Liver (tissue), 9 donors: ENCODE results near the gene KDELR3. TPM values are rescaled to one million over a fixed set of nuclear protein-coding genes. Genes with fewer than 3 reads are reported as not detected.

Experiments
- DNase-seq: peaks from one replicate; pipeline ENCODE4 v3.0.0-alpha.2; 2017; ENCODE audit warnings: low spot score
- H3K27ac ChIP-seq, 2 donors: one replicate each; pipeline ENCODE4 v1.7.0; 2013; ENCODE audit warnings: inconsistent platforms in 2 of 2, low read length in 2 of 2, control low read depth in 1 of 2, low read depth in 1 of 2, mild to moderate bottlenecking in 1 of 2
- H3K27me3 ChIP-seq, 4 donors: one replicate each; pipeline versions ENCODE4 v1.6.1 to v1.7.0; 2013; ENCODE audit warnings: low read length in 3 of 4, inconsistent platforms in 1 of 4, mild to moderate bottlenecking in 1 of 4, moderate library complexity in 1 of 4; ENCODE audit not compliant: control insufficient read depth in 4 of 4, insufficient read depth in 4 of 4
- H3K36me3 ChIP-seq, 4 donors: one replicate each; pipeline versions ENCODE4 v1.6.1 to v1.7.0; 2013; ENCODE audit warnings: low read length in 3 of 4, mild to moderate bottlenecking in 3 of 4, low read depth in 1 of 4, moderate library complexity in 1 of 4; ENCODE audit not compliant: control insufficient read depth in 4 of 4, insufficient read depth in 3 of 4
- H3K4me1 ChIP-seq, 4 donors: one replicate each; pipeline versions ENCODE4 v1.6.1 to v1.7.0; 2013; ENCODE audit warnings: low read length in 3 of 4, mild to moderate bottlenecking in 3 of 4, moderate library complexity in 1 of 4; ENCODE audit not compliant: control insufficient read depth in 4 of 4, insufficient read depth in 4 of 4
- H3K4me3 ChIP-seq, 3 donors: one replicate each; pipeline versions ENCODE4 v1.6.1 to v1.7.0; 2013; ENCODE audit warnings: low read length in 3 of 3, control low read depth in 1 of 3, low read depth in 1 of 3, mild to moderate bottlenecking in 1 of 3
- H3K9ac ChIP-seq, 2 donors: one replicate each; pipeline ENCODE4 v1.7.0; 2013; ENCODE audit warnings: low read length in 2 of 2, mild to moderate bottlenecking in 2 of 2, moderate library complexity in 2 of 2, control low read depth in 1 of 2, low read depth in 1 of 2
- H3K9me3 ChIP-seq, 4 donors: one replicate each; pipeline versions ENCODE4 v1.6.1 to v1.7.0; 2013; ENCODE audit warnings: low read length in 3 of 4; ENCODE audit not compliant: control insufficient read depth in 4 of 4
- FOXA1 ChIP-seq: IDR thresholded peaks from 2 replicates; pipeline ENCODE4 v1.6.1; 2016; ENCODE audit warnings: antibody characterized with exemption
- FOXA2 ChIP-seq: IDR thresholded peaks from 2 replicates; pipeline ENCODE4 v1.6.1; 2016; ENCODE audit warnings: antibody characterized with exemption
- GABPA ChIP-seq, 2 donors: IDR thresholded peaks in 1 of 2; conservative IDR thresholded peaks in 1 of 2; 2 replicates each; pipeline ENCODE4 v1.6.1; 2016; ENCODE audit warnings: antibody characterized with exemption in 2 of 2, mild to moderate bottlenecking in 1 of 2, moderate library complexity in 1 of 2
- JUND ChIP-seq, 2 donors: IDR thresholded peaks; 2 replicates each; pipeline ENCODE4 v1.6.1; 2016; ENCODE audit warnings: antibody characterized with exemption in 2 of 2
- NR2F2 ChIP-seq: IDR thresholded peaks from 2 replicates; pipeline ENCODE4 v1.6.1; 2016; ENCODE audit warnings: antibody characterized with exemption
- SP1 ChIP-seq: IDR thresholded peaks from 2 replicates; pipeline ENCODE4 v1.6.1; 2018; ENCODE audit warnings: antibody characterized with exemption, mild to moderate bottlenecking
- TAF1 ChIP-seq: conservative IDR thresholded peaks from 2 replicates; pipeline ENCODE4 v1.6.1; 2016; ENCODE audit warnings: antibody characterized with exemption, mild to moderate bottlenecking
- YY1 ChIP-seq: IDR thresholded peaks from 2 replicates; pipeline ENCODE4 v1.6.1; 2016; ENCODE audit warnings: antibody characterized with exemption, mild to moderate bottlenecking
- WGBS: extraction: QIAGEN DNeasy Blood & Tissue Kit; methylation state at CpG from one replicate; pipeline ENCODE4 v1.1.7; 2013; 5-methylcytosine and 5-hydroxymethylcytosine counted together
- polyA plus RNA-seq, 2 donors: library from polyadenylated mRNA; stranded (reverse) in 1 of 2; unstranded in 1 of 2; fragments of 200-250 nt in 1 of 2; fragments of >200 nt in 1 of 2; fragmentation: Nextera tagmentation in 1 of 2; extraction: Ambion mirVana in 1 of 2; gene quantifications; one replicate each; pipeline versions ENCODE4 v1.2.1 to v1.2.3, GENCODE V29; 2013 to 2015
- total RNA-seq, 2 donors: library from RNA; depleted of rRNA; stranded (reverse); fragments of >200 nt; gene quantifications; one replicate each; pipeline ENCODE4 v1.2.3, GENCODE V29; 2014
- TF ChIP-seq, protein P1 (sequence below): IDR thresholded peaks from 2 replicates; pipeline ENCODE4 v1.6.1; 2016; ENCODE audit warnings: antibody characterized with exemption
- TF ChIP-seq, protein P2 (sequence below): IDR thresholded peaks from 2 replicates; pipeline ENCODE4 v1.6.1; 2016; ENCODE audit warnings: antibody characterized with exemption, mild to moderate bottlenecking
- TF ChIP-seq, protein P3 (sequence below): IDR thresholded peaks from 2 replicates; pipeline ENCODE4 v1.6.1; 2016; ENCODE audit warnings: antibody characterized with exemption
- TF ChIP-seq, protein P4 (sequence below): IDR thresholded peaks from 2 replicates; pipeline ENCODE4 v1.6.1; 2016; ENCODE audit warnings: antibody characterized with exemption
- donor health status: healthy.
- donor health status: healthy.
- donor health status: healthy.
- donor health status: healthy.
- donor health status: healthy.

The KDELR3 gene
- total and polyA plus RNA-seq, 4 donors = 3.5 to 12.8 (median 9.5) TPM

DNA sequence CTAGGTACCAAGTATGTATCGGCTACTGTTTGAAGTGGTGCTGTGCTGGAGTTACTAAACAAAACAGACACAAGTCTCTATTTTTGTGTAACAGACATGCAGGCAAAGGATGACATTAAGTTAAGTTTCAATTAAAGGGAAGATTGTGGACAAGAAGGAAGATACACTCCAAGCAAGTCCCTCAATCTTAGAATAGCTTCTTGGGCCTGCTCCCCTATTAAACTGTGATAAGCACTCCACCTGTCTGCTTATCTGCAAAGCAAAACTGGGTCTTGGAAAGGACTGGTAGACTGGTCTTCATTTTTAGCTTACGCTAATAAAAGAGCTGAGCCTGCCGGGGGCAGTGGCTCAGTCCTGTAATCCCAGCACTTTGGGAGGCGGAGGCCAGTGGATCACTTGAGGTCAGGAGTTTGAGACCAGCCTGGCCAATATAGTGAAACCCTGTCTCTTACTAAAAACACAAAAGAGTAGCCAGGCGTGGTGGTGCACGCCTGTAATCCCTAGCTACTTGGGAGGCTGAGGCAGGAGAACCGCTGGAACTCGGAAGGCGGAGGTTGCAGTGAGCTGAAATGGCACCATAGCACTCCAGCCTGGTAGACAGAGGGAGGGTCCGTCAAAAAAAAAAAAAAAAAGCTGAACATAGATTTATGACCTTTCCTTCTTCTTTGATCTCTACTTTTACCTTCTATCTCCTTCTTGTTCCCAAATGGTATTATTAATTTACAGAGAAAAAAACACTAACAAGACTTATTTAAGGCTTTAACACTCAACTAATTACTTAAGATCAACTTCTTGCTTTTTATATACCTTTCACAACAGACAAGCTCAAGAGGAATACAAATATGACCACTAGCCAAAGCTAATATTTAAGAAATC lies 34.1 kb downstream of the KDELR3 start:
- Histone ChIP-seq H3K4me3 (no peak overlapping the region), H3K4me1 (peaks cover 3 to 31% (median 13%) of the 10 kb centered on the region in 4 donors), H3K27me3 (no peaks in the 10 kb centered on the region), H3K9me3 (no peaks in the 10 kb centered on the region), H3K36me3 (peaks cover 7 to 35% (median 29%) of the 10 kb centered on the region in 4 donors), H3K27ac (no peak overlapping the region), H3K9ac (no peak overlapping the region)
- TF ChIP-seq, protein P1, sequence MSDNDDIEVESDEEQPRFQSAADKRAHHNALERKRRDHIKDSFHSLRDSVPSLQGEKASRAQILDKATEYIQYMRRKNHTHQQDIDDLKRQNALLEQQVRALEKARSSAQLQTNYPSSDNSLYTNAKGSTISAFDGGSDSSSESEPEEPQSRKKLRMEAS = no peak
- no peak for TF ChIP-seq GABPA (IDR thresholded peaks at IDR 0.05 in 1 of 2, conservative IDR thresholded peaks at IDR 0.05 in 1 of 2)
- no peak for TF ChIP-seq TAF1
- TF ChIP-seq SP1 = no peak
- TF ChIP-seq, protein P2, sequence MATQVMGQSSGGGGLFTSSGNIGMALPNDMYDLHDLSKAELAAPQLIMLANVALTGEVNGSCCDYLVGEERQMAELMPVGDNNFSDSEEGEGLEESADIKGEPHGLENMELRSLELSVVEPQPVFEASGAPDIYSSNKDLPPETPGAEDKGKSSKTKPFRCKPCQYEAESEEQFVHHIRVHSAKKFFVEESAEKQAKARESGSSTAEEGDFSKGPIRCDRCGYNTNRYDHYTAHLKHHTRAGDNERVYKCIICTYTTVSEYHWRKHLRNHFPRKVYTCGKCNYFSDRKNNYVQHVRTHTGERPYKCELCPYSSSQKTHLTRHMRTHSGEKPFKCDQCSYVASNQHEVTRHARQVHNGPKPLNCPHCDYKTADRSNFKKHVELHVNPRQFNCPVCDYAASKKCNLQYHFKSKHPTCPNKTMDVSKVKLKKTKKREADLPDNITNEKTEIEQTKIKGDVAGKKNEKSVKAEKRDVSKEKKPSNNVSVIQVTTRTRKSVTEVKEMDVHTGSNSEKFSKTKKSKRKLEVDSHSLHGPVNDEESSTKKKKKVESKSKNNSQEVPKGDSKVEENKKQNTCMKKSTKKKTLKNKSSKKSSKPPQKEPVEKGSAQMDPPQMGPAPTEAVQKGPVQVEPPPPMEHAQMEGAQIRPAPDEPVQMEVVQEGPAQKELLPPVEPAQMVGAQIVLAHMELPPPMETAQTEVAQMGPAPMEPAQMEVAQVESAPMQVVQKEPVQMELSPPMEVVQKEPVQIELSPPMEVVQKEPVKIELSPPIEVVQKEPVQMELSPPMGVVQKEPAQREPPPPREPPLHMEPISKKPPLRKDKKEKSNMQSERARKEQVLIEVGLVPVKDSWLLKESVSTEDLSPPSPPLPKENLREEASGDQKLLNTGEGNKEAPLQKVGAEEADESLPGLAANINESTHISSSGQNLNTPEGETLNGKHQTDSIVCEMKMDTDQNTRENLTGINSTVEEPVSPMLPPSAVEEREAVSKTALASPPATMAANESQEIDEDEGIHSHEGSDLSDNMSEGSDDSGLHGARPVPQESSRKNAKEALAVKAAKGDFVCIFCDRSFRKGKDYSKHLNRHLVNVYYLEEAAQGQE = no peak
- TF ChIP-seq, protein P3, sequence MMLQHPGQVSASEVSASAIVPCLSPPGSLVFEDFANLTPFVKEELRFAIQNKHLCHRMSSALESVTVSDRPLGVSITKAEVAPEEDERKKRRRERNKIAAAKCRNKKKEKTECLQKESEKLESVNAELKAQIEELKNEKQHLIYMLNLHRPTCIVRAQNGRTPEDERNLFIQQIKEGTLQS = no peak
- no peak for TF ChIP-seq FOXA2
- TF ChIP-seq JUND (IDR thresholded peaks at IDR 0.05) = no peak
- TF ChIP-seq YY1 = no peak
- 88% methylated on average over 10 of the region's 10 CpGs for WGBS
- DNase-seq = no peak

DNA sequence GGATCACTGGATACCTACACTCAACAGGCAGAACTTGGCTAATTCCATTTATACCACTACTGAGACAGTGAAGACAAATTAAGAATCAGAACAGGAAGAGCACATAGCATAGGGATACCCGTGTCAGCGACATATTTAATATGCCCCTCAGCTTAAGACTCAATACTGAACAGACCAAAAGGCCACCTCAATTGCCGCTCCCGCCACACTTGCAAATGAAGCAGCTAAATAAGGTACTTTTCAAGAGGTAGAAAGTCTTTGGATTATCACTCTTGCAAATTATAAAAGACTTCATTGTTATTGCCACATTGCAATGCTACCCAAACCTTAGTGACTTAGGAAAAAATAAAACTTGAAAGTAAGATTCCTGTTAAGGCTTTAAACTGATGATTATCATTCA lies 35.1 kb downstream of the KDELR3 start:
- peak overlapping the region in 1 of 3 donors; percentile 5 for H3K4me3 ChIP-seq
- TF ChIP-seq FOXA2 (no peak), SP1 (no peak), FOXA1 (no peak), NR2F2 (no peak)
- TF ChIP-seq, protein P4, sequence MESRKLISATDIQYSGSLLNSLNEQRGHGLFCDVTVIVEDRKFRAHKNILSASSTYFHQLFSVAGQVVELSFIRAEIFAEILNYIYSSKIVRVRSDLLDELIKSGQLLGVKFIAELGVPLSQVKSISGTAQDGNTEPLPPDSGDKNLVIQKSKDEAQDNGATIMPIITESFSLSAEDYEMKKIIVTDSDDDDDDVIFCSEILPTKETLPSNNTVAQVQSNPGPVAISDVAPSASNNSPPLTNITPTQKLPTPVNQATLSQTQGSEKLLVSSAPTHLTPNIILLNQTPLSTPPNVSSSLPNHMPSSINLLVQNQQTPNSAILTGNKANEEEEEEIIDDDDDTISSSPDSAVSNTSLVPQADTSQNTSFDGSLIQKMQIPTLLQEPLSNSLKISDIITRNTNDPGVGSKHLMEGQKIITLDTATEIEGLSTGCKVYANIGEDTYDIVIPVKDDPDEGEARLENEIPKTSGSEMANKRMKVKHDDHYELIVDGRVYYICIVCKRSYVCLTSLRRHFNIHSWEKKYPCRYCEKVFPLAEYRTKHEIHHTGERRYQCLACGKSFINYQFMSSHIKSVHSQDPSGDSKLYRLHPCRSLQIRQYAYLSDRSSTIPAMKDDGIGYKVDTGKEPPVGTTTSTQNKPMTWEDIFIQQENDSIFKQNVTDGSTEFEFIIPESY = no peak
- TF ChIP-seq, protein P1 = no peak
- no peak for DNase-seq
- no peaks in the 10 kb centered on the region for H3K27me3 ChIP-seq
- H3K9me3 ChIP-seq = no peaks in the 10 kb centered on the region
- H3K9ac ChIP-seq = peak overlapping the region in 1 of 2 donors; percentile 63
- WGBS = 62% methylated on average over 4 of the region's 4 CpGs
- peaks cover 3 to 41% (median 13%) of the 10 kb centered on the region in 4 donors for H3K4me1 ChIP-seq
- H3K36me3 ChIP-seq = peaks cover 4 to 28% (median 21%) of the 10 kb centered on the region in 4 donors
- H3K27ac ChIP-seq = peak overlapping the region in 1 of 2 donors; percentile 30
